ENCODE measurements around the gene RSRC1. TPM values are rescaled to one million over a fixed set of nuclear protein-coding genes. Genes with fewer than 3 reads are reported as not detected.

Gene RSRC1
- total RNA-seq, 2 experiments from 2014 or later: 76.3 to 78.1 TPM

DNA sequence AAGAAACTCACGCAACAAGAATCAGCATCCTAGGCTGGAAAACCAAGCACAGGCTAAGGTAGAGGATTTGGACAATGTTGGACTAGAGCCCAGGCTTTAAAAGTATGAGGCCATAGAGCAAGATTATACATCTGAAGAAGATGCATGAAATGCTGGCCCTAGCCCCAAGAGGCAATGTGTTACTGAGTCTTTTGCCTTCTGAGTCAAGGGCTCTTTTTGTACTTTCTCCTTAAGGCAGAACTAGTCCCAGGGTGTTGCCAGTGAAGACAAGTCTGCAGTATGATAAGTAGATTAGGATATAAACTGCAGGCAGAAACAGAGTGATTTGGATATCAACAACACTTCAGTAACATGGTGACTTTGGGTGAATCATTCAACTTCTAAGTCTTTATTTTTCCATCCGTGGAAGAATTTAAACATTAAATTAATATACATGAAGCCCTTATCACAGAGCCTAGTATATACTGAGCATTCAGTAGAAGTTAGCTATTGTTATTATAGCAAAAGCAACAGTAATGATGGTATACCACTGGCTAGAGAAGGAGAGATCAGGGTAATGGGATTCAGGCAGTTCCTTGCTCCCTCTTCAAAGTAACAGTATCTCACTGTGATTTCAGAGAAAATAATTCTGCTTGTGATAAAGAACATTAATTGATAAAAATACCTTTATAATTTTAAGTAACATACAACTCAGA lies 361.2 kb downstream of the RSRC1 start:
- H2AFZ ChIP-seq (ENCODE audit: low read length): no peak overlapping the region
- CTCF ChIA-PET (ENCODE audit: unreplicated experiment): no interaction called here
- no peak for DNase-seq (ENCODE audit: low spot score)
- no peaks in the 10 kb centered on the region for H3K79me2 ChIP-seq (ENCODE audit: insufficient read depth, low read depth, low read length)
- H3K4me1 ChIP-seq (ENCODE audit: insufficient read depth, low read length, poor library complexity, severe bottlenecking): no peaks in the 10 kb centered on the region
- H3K9me2 ChIP-seq (ENCODE audit: insufficient read depth, low read length): no peaks in the 10 kb centered on the region
- POLR2A ChIA-PET: no interaction called here
- TF ChIP-seq, protein P1, sequence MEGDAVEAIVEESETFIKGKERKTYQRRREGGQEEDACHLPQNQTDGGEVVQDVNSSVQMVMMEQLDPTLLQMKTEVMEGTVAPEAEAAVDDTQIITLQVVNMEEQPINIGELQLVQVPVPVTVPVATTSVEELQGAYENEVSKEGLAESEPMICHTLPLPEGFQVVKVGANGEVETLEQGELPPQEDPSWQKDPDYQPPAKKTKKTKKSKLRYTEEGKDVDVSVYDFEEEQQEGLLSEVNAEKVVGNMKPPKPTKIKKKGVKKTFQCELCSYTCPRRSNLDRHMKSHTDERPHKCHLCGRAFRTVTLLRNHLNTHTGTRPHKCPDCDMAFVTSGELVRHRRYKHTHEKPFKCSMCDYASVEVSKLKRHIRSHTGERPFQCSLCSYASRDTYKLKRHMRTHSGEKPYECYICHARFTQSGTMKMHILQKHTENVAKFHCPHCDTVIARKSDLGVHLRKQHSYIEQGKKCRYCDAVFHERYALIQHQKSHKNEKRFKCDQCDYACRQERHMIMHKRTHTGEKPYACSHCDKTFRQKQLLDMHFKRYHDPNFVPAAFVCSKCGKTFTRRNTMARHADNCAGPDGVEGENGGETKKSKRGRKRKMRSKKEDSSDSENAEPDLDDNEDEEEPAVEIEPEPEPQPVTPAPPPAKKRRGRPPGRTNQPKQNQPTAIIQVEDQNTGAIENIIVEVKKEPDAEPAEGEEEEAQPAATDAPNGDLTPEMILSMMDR (conservative IDR thresholded peaks at IDR 0.05; ENCODE audit: low read length): no peak
- no peak for TF ChIP-seq EZH2phosphoT487 (IDR thresholded peaks at IDR 0.05; ENCODE audit: borderline replicate concordance, low read depth, low read length)
- no peaks in the 10 kb centered on the region; the same call in 1 of the 2 replicates for H3K36me3 ChIP-seq (ENCODE audit: insufficient read depth, low read length)
- H3K4me2 ChIP-seq (ENCODE audit: low read length): no peak overlapping the region
- H4K20me1 ChIP-seq (ENCODE audit: insufficient read depth, low read length): no peaks in the 10 kb centered on the region
- H3K4me3 ChIP-seq (ENCODE audit: low read depth, low read length, poor library complexity, severe bottlenecking): no peak overlapping the region
- H3K27ac ChIP-seq (ENCODE audit: low read depth, low read length, poor library complexity, severe bottlenecking): no peak overlapping the region
- H3K9me3 ChIP-seq (ENCODE audit: low read length): no peaks in the 10 kb centered on the region
- BruUV-seq (replicated peaks): no TSS peak
- intact Hi-C loops (cut with micrococcal nuclease; ENCODE audit: unreplicated experiment): no loop called here

DNA sequence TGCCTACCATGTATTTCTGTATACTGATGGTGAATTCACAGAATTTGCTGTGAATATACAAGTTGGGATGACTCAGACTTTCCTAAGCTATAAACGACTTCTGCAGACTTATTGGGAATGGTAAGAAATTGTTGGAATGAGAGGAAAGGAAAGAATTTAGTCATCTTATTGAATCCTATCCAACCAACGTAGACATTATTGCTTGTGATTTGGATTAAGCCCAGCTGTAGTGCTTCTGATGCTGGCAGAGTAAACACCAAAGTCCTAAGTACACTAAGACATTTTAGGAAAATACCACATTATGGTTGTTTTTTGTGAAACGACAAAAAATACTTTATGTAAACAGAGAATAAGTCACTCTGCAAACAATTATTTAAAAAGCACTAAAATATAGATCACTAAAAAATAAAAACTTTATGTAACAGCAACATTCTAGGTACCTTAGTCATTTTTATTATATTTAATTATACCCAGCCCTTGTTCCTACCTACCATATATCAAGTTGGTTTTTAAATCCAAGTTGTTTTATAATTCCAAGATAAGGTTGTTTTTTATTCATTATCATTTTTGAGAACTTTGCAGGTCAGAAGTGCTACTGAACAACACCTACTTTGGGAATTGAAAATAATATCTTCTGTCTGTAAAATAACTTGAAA lies 361.9 kb downstream of the RSRC1 start:
- Histone ChIP-seq H3K9me2 (ENCODE audit: insufficient read depth, low read length) (no peaks in the 10 kb centered on the region), H3K36me3 (ENCODE audit: insufficient read depth, low read length) (no peaks in the 10 kb centered on the region; the same call in 1 of the 2 replicates), H3K27ac (ENCODE audit: low read depth, low read length, poor library complexity, severe bottlenecking) (no peak overlapping the region), H3K4me2 (ENCODE audit: low read length) (no peak overlapping the region), H2AFZ (ENCODE audit: low read length) (no peak overlapping the region), H3K4me1 (ENCODE audit: insufficient read depth, low read length, poor library complexity, severe bottlenecking) (no peaks in the 10 kb centered on the region), H3K4me3 (ENCODE audit: low read depth, low read length, poor library complexity, severe bottlenecking) (no peak overlapping the region), H3K79me2 (ENCODE audit: insufficient read depth, low read depth, low read length) (no peaks in the 10 kb centered on the region), H4K20me1 (ENCODE audit: insufficient read depth, low read length) (no peaks in the 10 kb centered on the region), H3K9me3 (ENCODE audit: low read length) (no peaks in the 10 kb centered on the region)
- CTCF ChIA-PET (ENCODE audit: unreplicated experiment): no interaction called here
- TF ChIP-seq, protein P1 (conservative IDR thresholded peaks at IDR 0.05; ENCODE audit: low read length): no peak
- no peak for TF ChIP-seq EZH2phosphoT487 (IDR thresholded peaks at IDR 0.05; ENCODE audit: borderline replicate concordance, low read depth, low read length)
- POLR2A ChIA-PET: no interaction called here
- DNase-seq (ENCODE audit: low spot score): no peak
- no TSS peak for BruUV-seq (replicated peaks)
- intact Hi-C loops (cut with micrococcal nuclease; ENCODE audit: unreplicated experiment): no loop called here

DNA sequence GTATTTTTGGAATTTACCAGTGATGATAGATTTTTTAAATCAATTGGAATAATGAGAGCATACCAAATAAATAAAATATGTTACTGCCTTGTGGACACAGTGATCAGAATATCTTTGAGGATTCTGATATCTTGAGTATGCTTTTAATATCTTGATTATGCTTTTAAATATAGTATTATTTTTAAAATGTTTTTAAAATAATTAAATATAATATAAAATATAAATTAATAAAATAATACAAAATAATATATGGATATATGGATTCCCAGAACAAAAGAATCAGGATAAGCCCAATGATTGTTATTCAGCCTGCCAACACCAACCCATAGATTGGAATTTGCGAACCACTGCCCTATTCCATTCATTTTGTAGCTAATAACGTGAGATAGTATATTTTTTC lies 369.2 kb downstream of the RSRC1 start:
- Histone ChIP-seq H3K27ac (ENCODE audit: low read depth, low read length, poor library complexity, severe bottlenecking) (no peak overlapping the region), H3K9me3 (ENCODE audit: low read length) (no peaks in the 10 kb centered on the region), H3K9me2 (ENCODE audit: insufficient read depth, low read length) (no peaks in the 10 kb centered on the region), H3K36me3 (ENCODE audit: insufficient read depth, low read length) (no peaks in the 10 kb centered on the region), H4K20me1 (ENCODE audit: insufficient read depth, low read length) (no peaks in the 10 kb centered on the region), H3K79me2 (ENCODE audit: insufficient read depth, low read depth, low read length) (no peaks in the 10 kb centered on the region), H3K4me1 (ENCODE audit: insufficient read depth, low read length, poor library complexity, severe bottlenecking) (no peaks in the 10 kb centered on the region), H3K4me2 (ENCODE audit: low read length) (no peak overlapping the region), H3K4me3 (ENCODE audit: low read depth, low read length, poor library complexity, severe bottlenecking) (no peak overlapping the region), H2AFZ (ENCODE audit: low read length) (no peak overlapping the region)
- TF ChIP-seq, protein P1 (conservative IDR thresholded peaks at IDR 0.05; ENCODE audit: low read length): no peak
- no peak for TF ChIP-seq EZH2phosphoT487 (IDR thresholded peaks at IDR 0.05; ENCODE audit: borderline replicate concordance, low read depth, low read length)
- CTCF ChIA-PET (ENCODE audit: unreplicated experiment): no interaction called here
- intact Hi-C loops (cut with micrococcal nuclease; ENCODE audit: unreplicated experiment): no loop called here
- DNase-seq (ENCODE audit: low spot score): no peak
- BruUV-seq (replicated peaks): no TSS peak
- POLR2A ChIA-PET: no interaction called here
